HFFc6 (cell line): ENCODE data around the gene AAGAB. TPM values are rescaled to one million over a fixed set of nuclear protein-coding genes. Genes with fewer than 3 reads are reported as not detected.

Source experiments
- DNase-seq: peaks from one replicate; pipeline ENCODE4 v3.0.0-alpha.2; 2018
- H3K27ac Mint-ChIP-seq: 2 replicates; pipeline ENCODE4 v1.8.0; 2020; ENCODE audit warnings: mild to moderate bottlenecking, mixed read lengths
- H3K27me3 Mint-ChIP-seq: 2 replicates; pipeline ENCODE4 v1.8.0; 2021; ENCODE audit warnings: mild to moderate bottlenecking, moderate library complexity, mixed read lengths; ENCODE audit not compliant: insufficient read depth
- H3K36me3 Mint-ChIP-seq: 2 replicates; pipeline ENCODE4 v1.8.0; 2021; ENCODE audit warnings: low read depth, mixed read lengths
- H3K4me1 Mint-ChIP-seq: 2 replicates; pipeline ENCODE4 v1.8.0; 2020; ENCODE audit warnings: low read depth, mixed read lengths
- H3K4me3 Mint-ChIP-seq: 2 replicates; pipeline ENCODE4 v1.8.0; 2020; ENCODE audit warnings: mild to moderate bottlenecking, moderate library complexity, mixed read lengths
- H3K9me3 Mint-ChIP-seq: 2 replicates; pipeline ENCODE4 v1.8.0; 2020; ENCODE audit warnings: mild to moderate bottlenecking, mixed read lengths
- CTCF ChIP-seq: fragments of 200-600 bp; sonication (generic); IDR thresholded peaks from 2 replicates; pipeline ENCODE4 v1.5.0; 2021; ENCODE audit warnings: antibody characterized with exemption, mild to moderate bottlenecking
- total RNA-seq, 6 experiments: library from RNA; stranded (reverse); fragmentation: NEBNext Ultra II Directional; extraction: Animal tissue kit (Norgen Biotek cat#: 25700); gene quantifications; 2 replicates in 1 of 6; 3 replicates in 5 of 6; pipeline ENCODE4 v1.2.3, GENCODE V29; 2021

Gene AAGAB
- total RNA-seq, 6 experiments from 2014 or later: 41.0 to 45.7 (median 42.0) TPM

GRCh38 chr15:67186226-67186649 lies 68.2 kb downstream of the AAGAB start:
- DNase-seq: no peak
- H3K27me3 Mint-ChIP-seq: peaks cover 44% of the 10 kb centered on the region
- no peak for TF ChIP-seq CTCF
- peak overlapping the region; percentile 54; the same call in 1 of the 2 replicates for H3K27ac Mint-ChIP-seq
- peak overlapping the region; percentile 22; the same call in 1 of the 2 replicates for H3K4me3 Mint-ChIP-seq
- peaks cover 77% of the 10 kb centered on the region for H3K4me1 Mint-ChIP-seq
- H3K36me3 Mint-ChIP-seq: peaks cover 76% of the 10 kb centered on the region
- H3K9me3 Mint-ChIP-seq: no peaks in the 10 kb centered on the region; the same call in 1 of the 2 replicates

- Mint-ChIP-seq H3K4me1 (peaks cover 77% of the 10 kb centered on the region), H3K27me3 (peaks cover 44% of the 10 kb centered on the region), H3K36me3 (peaks cover 71% of the 10 kb centered on the region), H3K4me3 (peak overlapping the region; percentile 22; the same call in 1 of the 2 replicates), H3K27ac (peak overlapping the region; percentile 54), H3K9me3 (no peaks in the 10 kb centered on the region; the same call in 1 of the 2 replicates)
- TF ChIP-seq CTCF: no peak
- DNase-seq: no peak
Measured at GRCh38 chr15:67185621-67186225, 68.7 kb downstream of the AAGAB start.

- Mint-ChIP-seq H3K27me3 (peaks cover 45% of the 10 kb centered on the region), H3K27ac (peak overlapping the region; percentile 13; the same call in 1 of the 2 replicates), H3K36me3 (peaks cover 74% of the 10 kb centered on the region), H3K9me3 (no peaks in the 10 kb centered on the region; the same call in 1 of the 2 replicates), H3K4me1 (peaks cover 80% of the 10 kb centered on the region), H3K4me3 (peak overlapping the region; percentile 25; the same call in 1 of the 2 replicates)
- TF ChIP-seq CTCF: no peak
- no peak for DNase-seq
Measured at GRCh38 chr15:67185051-67185450, 69.4 kb downstream of the AAGAB start.

GRCh38 chr15:67184208-67184925 lies 70.1 kb downstream of the AAGAB start:
- DNase-seq: no peak
- no peak for TF ChIP-seq CTCF
- H3K4me3 Mint-ChIP-seq: peak overlapping the region; percentile 54; the same call in 1 of the 2 replicates
- H3K4me1 Mint-ChIP-seq: peaks cover 83% of the 10 kb centered on the region
- no peaks in the 10 kb centered on the region; the same call in 1 of the 2 replicates for H3K9me3 Mint-ChIP-seq
- peaks cover 52% of the 10 kb centered on the region for H3K27me3 Mint-ChIP-seq
- H3K27ac Mint-ChIP-seq: peak overlapping the region; percentile 86
- peaks cover 76% of the 10 kb centered on the region for H3K36me3 Mint-ChIP-seq

GRCh38 chr15:67183443-67184169 lies 70.9 kb downstream of the AAGAB start:
- no peak for TF ChIP-seq CTCF
- no peaks in the 10 kb centered on the region; the same call in 1 of the 2 replicates for H3K9me3 Mint-ChIP-seq
- H3K4me1 Mint-ChIP-seq: peaks cover 83% of the 10 kb centered on the region
- H3K27me3 Mint-ChIP-seq: peaks cover 53% of the 10 kb centered on the region
- H3K4me3 Mint-ChIP-seq: peak overlapping the region; percentile 54
- peak; percentile 80 for DNase-seq
- peaks cover 71% of the 10 kb centered on the region for H3K36me3 Mint-ChIP-seq
- peak overlapping the region; percentile 86 for H3K27ac Mint-ChIP-seq
